Stimulated activated effector memory CD8-positive, alpha-beta T cell treated with anti-CD3 and anti-CD28 coated beads, Interleukin-12 subunit alpha, Interleukin-12 subunit beta, amount 100 ng/mL, for 72 hours (primary cell): ENCODE measurements around the gene IQCE.

Source experiments
- ATAC-seq: fragments of 150-1000 bp; cut with Tn5 transposase; 2 replicates; pipeline ENCODE4 v1.10.0; 2021
- DNase-seq, 2 donors: peaks; one replicate each; pipeline ENCODE4 v3.0.0; 2021 to 2022; ENCODE audit warnings: low spot score in 2 of 2
- H3K27ac Mint-ChIP-seq: one replicate; pipeline ENCODE4 v1.8.0; 2022; ENCODE audit warnings: mild to moderate bottlenecking, mixed read lengths
- H3K36me3 Mint-ChIP-seq: one replicate; pipeline ENCODE4 v1.8.0; 2022; ENCODE audit warnings: mild to moderate bottlenecking, mixed read lengths
- H3K4me1 Mint-ChIP-seq: one replicate; pipeline ENCODE4 v1.8.0; 2022; ENCODE audit warnings: mixed read lengths
- H3K4me3 Mint-ChIP-seq: one replicate; pipeline ENCODE4 v1.8.0; 2022; ENCODE audit warnings: mild to moderate bottlenecking, mixed read lengths
- H3K9me3 Mint-ChIP-seq: one replicate; pipeline ENCODE4 v1.8.0; 2022; ENCODE audit warnings: mixed read lengths

IQCE gene

GRCh38 chr7:2629746-2630681 is 71.2 kb downstream of the IQCE start:
- H3K27ac Mint-ChIP-seq = no peak overlapping the region
- no peak overlapping the region for H3K4me3 Mint-ChIP-seq
- ATAC-seq (no peak), DNase-seq (no peak)
- H3K4me1 Mint-ChIP-seq = peaks cover 20% of the 10 kb centered on the region
- H3K36me3 Mint-ChIP-seq = no peaks in the 10 kb centered on the region
- no peaks in the 10 kb centered on the region for H3K9me3 Mint-ChIP-seq

- peak; percentile 30 to 74 for DNase-seq
- peaks cover 25% of the 10 kb centered on the region for H3K4me1 Mint-ChIP-seq
- peak; percentile 59 for ATAC-seq
- peak within 1 kb of the TSS; percentile 94 for H3K27ac Mint-ChIP-seq
- no peaks in the 10 kb centered on the region for H3K9me3 Mint-ChIP-seq
- no peaks in the 10 kb centered on the region for H3K36me3 Mint-ChIP-seq
- peak within 1 kb of the TSS; percentile 97 for H3K4me3 Mint-ChIP-seq
These were observed 73.4 kb downstream of the IQCE start, which contains the start of gene TTYH3 for GRCh38 chr7:2631946-2632732. TTYH3 (plus strand) TSS chr7:2631986; CDS start chr7:2632156, 170 bp downstream.

GRCh38 chr7:2632733-2633537 is 74.2 kb downstream of the IQCE start:
- Mint-ChIP-seq H3K4me3 (peak overlapping the region; percentile 97), H3K4me1 (peaks cover 25% of the 10 kb centered on the region), H3K27ac (peak overlapping the region; percentile 94), H3K36me3 (no peaks in the 10 kb centered on the region), H3K9me3 (no peaks in the 10 kb centered on the region)
- ATAC-seq = peak; percentile 24
- DNase-seq = peak; percentile 48 to 55

- H3K4me1 Mint-ChIP-seq = peaks cover 25% of the 10 kb centered on the region
- H3K9me3 Mint-ChIP-seq = no peaks in the 10 kb centered on the region
- peak overlapping the region; percentile 94 for H3K27ac Mint-ChIP-seq
- DNase-seq (peak; percentile 24 to 64), ATAC-seq (peak; percentile 75)
- no peaks in the 10 kb centered on the region for H3K36me3 Mint-ChIP-seq
- peak overlapping the region; percentile 97 for H3K4me3 Mint-ChIP-seq
These were observed 74.9 kb downstream of the IQCE start for GRCh38 chr7:2633538-2634266.

- ATAC-seq (no peak), DNase-seq (no peak)
- peak overlapping the region; percentile 94 for H3K27ac Mint-ChIP-seq
- H3K4me1 Mint-ChIP-seq = peaks cover 25% of the 10 kb centered on the region
- no peaks in the 10 kb centered on the region for H3K36me3 Mint-ChIP-seq
- H3K4me3 Mint-ChIP-seq = peak overlapping the region; percentile 97
- no peaks in the 10 kb centered on the region for H3K9me3 Mint-ChIP-seq
These were observed 75.7 kb downstream of the IQCE start for GRCh38 chr7:2634267-2635145.

- no peak for DNase-seq
- H3K27ac Mint-ChIP-seq = no peak overlapping the region
- ATAC-seq = no peak
- H3K9me3 Mint-ChIP-seq = no peaks in the 10 kb centered on the region
- H3K36me3 Mint-ChIP-seq = no peaks in the 10 kb centered on the region
- peaks cover 25% of the 10 kb centered on the region for H3K4me1 Mint-ChIP-seq
- no peak overlapping the region for H3K4me3 Mint-ChIP-seq
These were observed 76.4 kb downstream of the IQCE start for GRCh38 chr7:2635148-2635668.

GRCh38 chr7:2635810-2636701 is 77.3 kb downstream of the IQCE start:
- H3K27ac Mint-ChIP-seq = no peak overlapping the region
- ATAC-seq (no peak), DNase-seq (no peak)
- no peak overlapping the region for H3K4me3 Mint-ChIP-seq
- H3K9me3 Mint-ChIP-seq = no peaks in the 10 kb centered on the region
- no peaks in the 10 kb centered on the region for H3K36me3 Mint-ChIP-seq
- peaks cover 23% of the 10 kb centered on the region for H3K4me1 Mint-ChIP-seq

GRCh38 chr7:2637066-2637471 is 78.3 kb downstream of the IQCE start:
- no peak for DNase-seq
- no peak for ATAC-seq
- no peak overlapping the region for H3K27ac Mint-ChIP-seq
- no peak overlapping the region for H3K4me3 Mint-ChIP-seq
- peaks cover 19% of the 10 kb centered on the region for H3K4me1 Mint-ChIP-seq
- no peaks in the 10 kb centered on the region for H3K36me3 Mint-ChIP-seq
- no peaks in the 10 kb centered on the region for H3K9me3 Mint-ChIP-seq

GRCh38 chr7:2637505-2638223 is 78.9 kb downstream of the IQCE start:
- DNase-seq = no peak
- ATAC-seq = no peak
- no peaks in the 10 kb centered on the region for H3K36me3 Mint-ChIP-seq
- no peak overlapping the region for H3K27ac Mint-ChIP-seq
- no peaks in the 10 kb centered on the region for H3K9me3 Mint-ChIP-seq
- no peak overlapping the region for H3K4me3 Mint-ChIP-seq
- peaks cover 19% of the 10 kb centered on the region for H3K4me1 Mint-ChIP-seq

GRCh38 chr7:2638224-2638991 is 79.6 kb downstream of the IQCE start:
- no peaks in the 10 kb centered on the region for H3K9me3 Mint-ChIP-seq
- no peak for DNase-seq
- H3K4me3 Mint-ChIP-seq = no peak overlapping the region
- H3K36me3 Mint-ChIP-seq = no peaks in the 10 kb centered on the region
- peaks cover 14% of the 10 kb centered on the region for H3K4me1 Mint-ChIP-seq
- no peak for ATAC-seq
- H3K27ac Mint-ChIP-seq = no peak overlapping the region

GRCh38 chr7:2639181-2639681 is 80.5 kb downstream of the IQCE start:
- DNase-seq (no peak), ATAC-seq (no peak)
- Mint-ChIP-seq H3K4me1 (peaks cover 15% of the 10 kb centered on the region), H3K9me3 (no peaks in the 10 kb centered on the region), H3K4me3 (no peak overlapping the region), H3K27ac (no peak overlapping the region), H3K36me3 (no peaks in the 10 kb centered on the region)
